Gastroesophageal sphincter (tissue), 3 donors: Measurements from ENCODE around the gene IL1RAPL1.

Experiments
- CTCF ChIP-seq, 4 experiments: fragments of 200-600 bp in 2 of 4; fragments of 450-650 bp in 2 of 4; sonication (generic) in 1 of 4; IDR thresholded peaks; one replicate each; pipeline ENCODE4 v1.5.1; 2017 to 2019; ENCODE audit warnings: antibody characterized with exemption in 4 of 4, mild to moderate bottlenecking in 2 of 4, moderate library complexity in 2 of 4
- POLR2A ChIP-seq, 2 donors: fragments of 450-650 bp; IDR thresholded peaks; one replicate each; pipeline ENCODE4 v1.6.1; 2017; ENCODE audit warnings: antibody characterized with exemption in 2 of 2, mild to moderate bottlenecking in 2 of 2, moderate library complexity in 1 of 2
- POLR2AphosphoS5 ChIP-seq: sonication (generic); formaldehyde crosslinking; IDR thresholded peaks from one replicate; pipeline ENCODE4 v1.6.1; 2017; ENCODE audit warnings: antibody characterized with exemption

GRCh38 chrX:29422034-29422433, 834.8 kb downstream of the IL1RAPL1 start:
- TF ChIP-seq POLR2AphosphoS5 (no peak), POLR2A (IDR thresholded peaks at IDR 0.05) (no peak), CTCF (IDR thresholded peaks at IDR 0.05) (no peak)
